HFFc6 (cell line): ENCODE results near the gene CCDC60. TPM values are rescaled to one million over a fixed set of nuclear protein-coding genes. Genes with fewer than 3 reads are reported as not detected.

Source experiments
- DNase-seq: peaks from one replicate; pipeline ENCODE4 v3.0.0-alpha.2; 2018
- H3K27ac Mint-ChIP-seq: 2 replicates; pipeline ENCODE4 v1.8.0; 2020; ENCODE audit warnings: mild to moderate bottlenecking, mixed read lengths
- H3K27me3 Mint-ChIP-seq: 2 replicates; pipeline ENCODE4 v1.8.0; 2021; ENCODE audit warnings: mild to moderate bottlenecking, moderate library complexity, mixed read lengths; ENCODE audit not compliant: insufficient read depth
- H3K36me3 Mint-ChIP-seq: 2 replicates; pipeline ENCODE4 v1.8.0; 2021; ENCODE audit warnings: low read depth, mixed read lengths
- H3K4me1 Mint-ChIP-seq: 2 replicates; pipeline ENCODE4 v1.8.0; 2020; ENCODE audit warnings: low read depth, mixed read lengths
- H3K4me3 Mint-ChIP-seq: 2 replicates; pipeline ENCODE4 v1.8.0; 2020; ENCODE audit warnings: mild to moderate bottlenecking, moderate library complexity, mixed read lengths
- H3K9me3 Mint-ChIP-seq: 2 replicates; pipeline ENCODE4 v1.8.0; 2020; ENCODE audit warnings: mild to moderate bottlenecking, mixed read lengths
- CTCF ChIP-seq: fragments of 200-600 bp; sonication (generic); IDR thresholded peaks from 2 replicates; pipeline ENCODE4 v1.5.0; 2021; ENCODE audit warnings: antibody characterized with exemption, mild to moderate bottlenecking
- total RNA-seq, 6 experiments: library from RNA; stranded (reverse); fragmentation: NEBNext Ultra II Directional; extraction: Animal tissue kit (Norgen Biotek cat#: 25700); gene quantifications; 2 replicates in 1 of 6; 3 replicates in 5 of 6; pipeline ENCODE4 v1.2.3, GENCODE V29; 2021

CCDC60 gene
- total RNA-seq, 6 experiments from 2014 or later = not detected

GRCh38 chr12:119369161-119369560 lies 34.6 kb downstream of the CCDC60 start:
- peaks cover 57% of the 10 kb centered on the region for H3K9me3 Mint-ChIP-seq
- H3K4me3 Mint-ChIP-seq = no peak overlapping the region
- no peak for TF ChIP-seq CTCF
- no peak for DNase-seq
- no peak overlapping the region for H3K27ac Mint-ChIP-seq
- H3K27me3 Mint-ChIP-seq = no peaks in the 10 kb centered on the region
- 0 out of 2 replicates have a peak, but pooled peaks cover 4% of the 10 kb centered on the region for H3K36me3 Mint-ChIP-seq
- H3K4me1 Mint-ChIP-seq = no peaks in the 10 kb centered on the region

GRCh38 chr12:119369907-119370546 lies 35.5 kb downstream of the CCDC60 start:
- Mint-ChIP-seq H3K27ac (no peak overlapping the region), H3K27me3 (no peaks in the 10 kb centered on the region)

GRCh38 chr12:119372540-119372939 lies 38.0 kb downstream of the CCDC60 start:
- Mint-ChIP-seq H3K4me1 (no peaks in the 10 kb centered on the region), H3K27ac (no peak overlapping the region), H3K4me3 (no peak overlapping the region), H3K27me3 (no peaks in the 10 kb centered on the region), H3K9me3 (peaks cover 34% of the 10 kb centered on the region), H3K36me3 (no peaks in the 10 kb centered on the region)
- DNase-seq = no peak
- no peak for TF ChIP-seq CTCF

More at GRCh38 chr12:119369907-119370546, 35.5 kb downstream of the CCDC60 start:
- H3K4me3 Mint-ChIP-seq = no peak overlapping the region
- no peak for TF ChIP-seq CTCF
- no peaks in the 10 kb centered on the region for H3K4me1 Mint-ChIP-seq
- no peak for DNase-seq
- peaks cover 48% of the 10 kb centered on the region for H3K9me3 Mint-ChIP-seq
- H3K36me3 Mint-ChIP-seq = no peaks in the 10 kb centered on the region

GRCh38 chr12:119373001-119373400 lies 38.5 kb downstream of the CCDC60 start:
- no peaks in the 10 kb centered on the region for H3K27me3 Mint-ChIP-seq
- no peak overlapping the region for H3K27ac Mint-ChIP-seq
- TF ChIP-seq CTCF = no peak
- no peak overlapping the region for H3K4me3 Mint-ChIP-seq
- H3K36me3 Mint-ChIP-seq = no peaks in the 10 kb centered on the region
- DNase-seq = no peak
- H3K4me1 Mint-ChIP-seq = no peaks in the 10 kb centered on the region
- H3K9me3 Mint-ChIP-seq = peaks cover 30% of the 10 kb centered on the region

DNA sequence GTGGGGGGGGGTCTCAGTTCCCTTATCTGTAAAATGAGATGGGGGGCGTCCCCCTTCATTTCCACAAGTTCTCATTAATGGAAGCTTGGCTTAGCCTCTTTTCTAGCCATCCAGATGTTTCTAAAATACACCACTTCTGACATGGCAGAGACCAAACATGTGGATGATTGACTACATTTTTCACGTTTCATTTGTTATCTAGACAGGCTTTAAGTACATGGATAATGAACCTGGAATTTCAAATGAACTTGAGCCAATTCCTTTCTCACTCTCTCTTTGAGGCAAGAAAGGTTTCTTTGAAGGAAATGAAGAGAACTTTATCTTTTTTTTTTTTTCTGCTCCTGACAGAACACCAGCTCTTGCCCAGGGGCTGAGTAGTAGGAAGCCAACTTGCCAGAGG lies 39.1 kb downstream of the CCDC60 start:
- TF ChIP-seq CTCF = no peak
- Mint-ChIP-seq H3K36me3 (no peaks in the 10 kb centered on the region), H3K4me3 (no peak overlapping the region), H3K4me1 (no peaks in the 10 kb centered on the region), H3K27ac (no peak overlapping the region), H3K27me3 (no peaks in the 10 kb centered on the region), H3K9me3 (peaks cover 27% of the 10 kb centered on the region)
- no peak for DNase-seq
